ENCODE results near the gene UBE2D1.

DNA sequence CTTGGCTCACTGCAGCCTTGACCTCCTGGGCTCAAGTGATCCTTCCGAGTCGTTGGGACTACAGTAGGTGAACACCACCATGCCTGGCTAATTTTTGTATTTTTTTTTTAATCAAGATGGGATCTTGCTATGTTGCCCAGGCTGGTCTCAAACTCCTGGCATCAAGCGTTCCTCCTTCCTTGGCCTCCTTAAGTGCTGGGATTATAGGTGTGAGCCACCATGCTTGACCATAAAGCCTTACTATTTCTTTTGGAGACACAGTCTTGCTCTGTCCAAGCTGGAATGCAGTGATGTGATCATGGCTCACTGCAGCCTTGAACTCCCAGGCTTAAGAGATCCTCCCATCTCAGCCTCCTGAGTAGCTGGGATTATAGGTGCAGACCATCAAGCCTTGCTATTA is 63.0 kb downstream of the UBE2D1 start:
- TF ChIP-seq MAX (CRISPR knock-in tag; IDR thresholded peaks at IDR 0.05), result no peak
- TF ChIP-seq CTCF (IDR thresholded peaks at IDR 0.05), result no peak
- no peak for TF ChIP-seq SP1 (CRISPR knock-in tag; conservative IDR thresholded peaks at IDR 0.05)
- TF ChIP-seq ATF1 (CRISPR knock-in tag; IDR thresholded peaks at IDR 0.05), result no peak
- TF ChIP-seq ZMAT4 (CRISPR knock-in tag; IDR thresholded peaks at IDR 0.05), result no peak
- no peak for TF ChIP-seq GRHL2 (CRISPR knock-in tag; IDR thresholded peaks at IDR 0.05; ENCODE audit: insufficient replicate concordance, severe bottlenecking)
- TF ChIP-seq ZBTB43 (CRISPR knock-in tag; IDR thresholded peaks at IDR 0.05), result no peak
- no peak for TF ChIP-seq AFF4 (CRISPR knock-in tag; IDR thresholded peaks at IDR 0.05; ENCODE audit: borderline replicate concordance)
- peak; percentile 82 for TF ChIP-seq ZNF121 (CRISPR knock-in tag; IDR thresholded peaks at IDR 0.05)
